GM12878 (cell line): ENCODE data around the gene MYL6B. TPM values are rescaled to one million over a fixed set of nuclear protein-coding genes. Genes with fewer than 3 reads are reported as not detected.
A peak's percentile ranks its signal among the peaks of the same experiment; 100 is the strongest.

Experiments
- BHLHE40 ChIP-seq, 2 experiments: fragments of 450-650 bp in 1 of 2; IDR thresholded peaks; 2 replicates each; pipeline ENCODE4 v1.6.1; 2011 to 2017; ENCODE audit warnings: low read depth in 2 of 2, borderline replicate concordance in 1 of 2, improper control_type of control experiment in 1 of 2, low read length in 1 of 2, mild to moderate bottlenecking in 1 of 2
- CEBPB ChIP-seq, 2 experiments: fragments of 150-350 bp in 1 of 2; IDR thresholded peaks; 2 replicates each; pipeline ENCODE4 v1.6.1; 2012 to 2014; ENCODE audit warnings: low read depth in 2 of 2, low read length in 2 of 2, borderline replicate concordance in 1 of 2, inconsistent platforms in 1 of 2
- CEBPZ ChIP-seq: fragments of 150-350 bp; IDR thresholded peaks from 2 replicates; pipeline ENCODE4 v1.6.1; 2016; ENCODE audit warnings: low read depth, low read length
- HDAC6 ChIP-seq: fragments of 200-600 bp; sonication (generic); IDR thresholded peaks from one replicate; pipeline ENCODE4 v1.8.0; 2017; ENCODE audit warnings: antibody characterized with exemption; ENCODE audit not compliant: unreplicated experiment
- HDGF ChIP-seq: fragments of 450-650 bp; IDR thresholded peaks from 2 replicates; pipeline ENCODE4 v1.6.1; 2016; ENCODE audit warnings: antibody characterized with exemption
- IKZF2 ChIP-seq, 2 experiments: fragments of 450-650 bp; IDR thresholded peaks; 2 replicates each; pipeline ENCODE4 v1.6.1; 2017; ENCODE audit warnings: mild to moderate bottlenecking in 2 of 2, moderate library complexity in 2 of 2
- JUND ChIP-seq: IDR thresholded peaks from 2 replicates; pipeline ENCODE4 v1.6.1; 2012; ENCODE audit warnings: low read depth, mild to moderate bottlenecking, low read length, improper control_type of control experiment, moderate library complexity
- KLF5 ChIP-seq: fragments of 450-650 bp; IDR thresholded peaks from 2 replicates; pipeline ENCODE4 v1.6.1; 2014; ENCODE audit warnings: mild to moderate bottlenecking; ENCODE audit not compliant: partially characterized antibody
- MEF2A ChIP-seq: IDR thresholded peaks from 2 replicates; pipeline ENCODE4 v1.6.1; 2011; ENCODE audit warnings: low read depth, mild to moderate bottlenecking, low read length, moderate library complexity; ENCODE audit not compliant: insufficient read depth
- MTA2 ChIP-seq: fragments of 450-650 bp; IDR thresholded peaks from 2 replicates; pipeline ENCODE4 v1.6.1; 2016; ENCODE audit warnings: low read depth, mild to moderate bottlenecking, moderate library complexity
- MTA3 ChIP-seq: IDR thresholded peaks from 2 replicates; pipeline ENCODE4 v1.6.1; 2012; ENCODE audit warnings: low read length, inconsistent platforms, borderline replicate concordance
- NFIC ChIP-seq: IDR thresholded peaks from 2 replicates; pipeline ENCODE4 v1.6.1; 2012; ENCODE audit warnings: low read depth, mild to moderate bottlenecking, inconsistent platforms, low read length, moderate library complexity
- NFYB ChIP-seq: IDR thresholded peaks from 2 replicates; pipeline ENCODE4 v1.6.1; 2011; ENCODE audit warnings: low read depth, mild to moderate bottlenecking, low read length, improper control_type of control experiment, moderate library complexity; ENCODE audit not compliant: insufficient read depth
- NRF1 ChIP-seq: conservative IDR thresholded peaks from 2 replicates; pipeline ENCODE4 v1.6.1; 2011; ENCODE audit warnings: mild to moderate bottlenecking, low read depth, low read length, improper control_type of control experiment
- RUNX3 ChIP-seq: IDR thresholded peaks from 2 replicates; pipeline ENCODE4 v1.6.1; 2012; ENCODE audit warnings: low read length, inconsistent platforms
- SPI1 ChIP-seq: IDR thresholded peaks from 2 replicates; pipeline ENCODE4 v1.6.1; 2011; ENCODE audit warnings: low read depth, mild to moderate bottlenecking, low read length, moderate library complexity, borderline replicate concordance; ENCODE audit not compliant: insufficient read depth
- SUPT20H ChIP-seq: IDR thresholded peaks from 2 replicates; pipeline ENCODE4 v1.6.1; 2011; ENCODE audit warnings: low read depth, mild to moderate bottlenecking, low read length, moderate library complexity, borderline replicate concordance; ENCODE audit not compliant: control insufficient read depth
- SUZ12 ChIP-seq: fragments of 200-600 bp; sonication (generic); IDR thresholded peaks from one replicate; pipeline ENCODE4 v1.6.1; 2018; ENCODE audit warnings: antibody characterized with exemption, mild to moderate bottlenecking; ENCODE audit not compliant: unreplicated experiment
- TCF12 ChIP-seq: IDR thresholded peaks from 2 replicates; pipeline ENCODE4 v1.6.1; 2011; ENCODE audit warnings: low read depth, mild to moderate bottlenecking, low read length
- YY1 ChIP-seq: IDR thresholded peaks from 2 replicates; pipeline ENCODE4 v1.6.1; 2011; ENCODE audit warnings: low read depth, mild to moderate bottlenecking, low read length
- ZBED1 ChIP-seq: IDR thresholded peaks from 2 replicates; pipeline ENCODE4 v1.6.1; 2016; ENCODE audit warnings: borderline replicate concordance
- ZNF687 ChIP-seq: fragments of 450-650 bp; IDR thresholded peaks from 2 replicates; pipeline ENCODE4 v1.6.1; 2017; ENCODE audit warnings: mild to moderate bottlenecking, moderate library complexity
- ZZZ3 ChIP-seq: IDR thresholded peaks from 2 replicates; pipeline ENCODE4 v1.6.1; 2011; ENCODE audit warnings: low read depth; ENCODE audit not compliant: control insufficient read depth, insufficient read length
- polyA plus RNA-seq, 11 experiments: library from polyadenylated mRNA; depleted of rRNA in 4 of 11; unstranded in 6 of 11; stranded (reverse) in 5 of 11; fragments of >200 nt; fragmentation: Nextera tagmentation in 4 of 11; fragmentation: Illumina TruSeq in 1 of 11; extraction: Ambion mirVana in 4 of 11; extraction: Trizol in 1 of 11; gene quantifications; 1 replicate in 1 of 11; 2 replicates in 10 of 11; pipeline versions ENCODE4 v1.2.1 to v1.2.3, GENCODE V29; 2011 to 2016; ENCODE audit warnings: inconsistent platforms in 2 of 11, missing spikeins in 2 of 11, low read depth in 1 of 11
- total RNA-seq, 4 experiments: library from RNA; depleted of rRNA in 3 of 4; stranded (reverse); fragments of >200 nt in 3 of 4; fragmentation: Illumina TruSeq in 1 of 4; extraction: Trizol in 1 of 4; gene quantifications; 2 replicates each; pipeline versions ENCODE4 v1.2.1 to v1.2.3, GENCODE V29; 2013 to 2021

MYL6B gene
- total and polyA plus RNA-seq, 10 of the 15 experiments (the other 5 are each of a cell fraction or from before 2014, with no cell fraction given), result 75.5 to 153 (median 114) TPM

GRCh38 chr12:56158029-56158925, 5.9 kb downstream of the MYL6B start, which contains the start of gene MYL6 (continued):
- TF ChIP-seq SUPT20H, result no peak
- peak; percentile 63 for TF ChIP-seq MTA2
- peak; percentile 95 for TF ChIP-seq YY1
- no peak for TF ChIP-seq SUZ12
- peak; percentile 83 for TF ChIP-seq RUNX3
- TF ChIP-seq KLF5, result peak; percentile 58
- peak; percentile 67 for TF ChIP-seq HDAC6
- peak; percentile 71 for TF ChIP-seq NFYB
- TF ChIP-seq IKZF2 (IDR thresholded peaks at IDR 0.05), result peak; percentile 78 to 88
- no peak for TF ChIP-seq NFIC
- TF ChIP-seq MEF2A, result no peak
- TF ChIP-seq CEBPZ, result 0 out of 2 replicates have a peak, but pooled peaks have one; percentile 15
- TF ChIP-seq ZZZ3, result no peak
- TF ChIP-seq CEBPB (IDR thresholded peaks at IDR 0.05; ENCODE audit: borderline replicate concordance in 1 of 2, low read depth in 2 of 2, low read length in 2 of 2), result 0 out of 4 replicates have a peak, but pooled peaks of 1 of the 2 experiments have one; percentile 9
- no peak for TF ChIP-seq NRF1
- no peak for TF ChIP-seq BHLHE40 (IDR thresholded peaks at IDR 0.05; ENCODE audit: borderline replicate concordance in 1 of 2, low read depth in 2 of 2, low read length in 1 of 2)
- peak; percentile 68; the same call in 1 of the 2 replicates for TF ChIP-seq MTA3
- TF ChIP-seq SPI1, result peak; percentile 88
- peak; percentile 50; the same call in 1 of the 2 replicates for TF ChIP-seq TCF12
- TF ChIP-seq JUND, result peak; percentile 98
- TF ChIP-seq ZBED1, result peak; percentile 24; the same call in 1 of the 2 replicates
- peak; percentile 95 for TF ChIP-seq HDGF
- peak; percentile 88 for TF ChIP-seq ZNF687
